ENCODE measurements around the gene PDE6A. TPM values are rescaled to one million over a fixed set of nuclear protein-coding genes. Genes with fewer than 3 reads are reported as not detected.
A peak's percentile ranks its signal among the peaks of the same experiment; 100 is the strongest.

The PDE6A gene
- 0.35 and 0.50 TPM in 2 replicates for total RNA-seq (2021)
- Bru-seq, nascent RNA = percentile 28 among the genes with signal in this experiment
- BruChase-seq, experiment 1, labeled RNA remaining after a 2-hour chase = percentile 24 among the genes with signal in this experiment
- BruChase-seq, experiment 2, labeled RNA remaining after a 6-hour chase = percentile 21 among the genes with signal in this experiment
- long read RNA-seq, partial matches to known transcripts = 2 of 4 reads
- long read RNA-seq, other reads (novel, unspliced or antisense) = 2 of 4 reads

- H3K9me2 ChIP-seq (ENCODE audit: insufficient read depth) = no peaks in the 10 kb centered on the region
- H2AFZ ChIP-seq = no peak within 1 kb of the TSS
- H4K20me1 ChIP-seq (ENCODE audit: insufficient read depth) = no peaks in the 10 kb centered on the region
- no peaks in the 10 kb centered on the region for H3K9me3 ChIP-seq (ENCODE audit: insufficient read depth, low read depth)
- H3K27ac ChIP-seq = no peak within 1 kb of the TSS
- TF ChIP-seq EZH2 (IDR thresholded peaks at IDR 0.05; ENCODE audit: low read depth) = no peak
- TF ChIP-seq, protein P1, sequence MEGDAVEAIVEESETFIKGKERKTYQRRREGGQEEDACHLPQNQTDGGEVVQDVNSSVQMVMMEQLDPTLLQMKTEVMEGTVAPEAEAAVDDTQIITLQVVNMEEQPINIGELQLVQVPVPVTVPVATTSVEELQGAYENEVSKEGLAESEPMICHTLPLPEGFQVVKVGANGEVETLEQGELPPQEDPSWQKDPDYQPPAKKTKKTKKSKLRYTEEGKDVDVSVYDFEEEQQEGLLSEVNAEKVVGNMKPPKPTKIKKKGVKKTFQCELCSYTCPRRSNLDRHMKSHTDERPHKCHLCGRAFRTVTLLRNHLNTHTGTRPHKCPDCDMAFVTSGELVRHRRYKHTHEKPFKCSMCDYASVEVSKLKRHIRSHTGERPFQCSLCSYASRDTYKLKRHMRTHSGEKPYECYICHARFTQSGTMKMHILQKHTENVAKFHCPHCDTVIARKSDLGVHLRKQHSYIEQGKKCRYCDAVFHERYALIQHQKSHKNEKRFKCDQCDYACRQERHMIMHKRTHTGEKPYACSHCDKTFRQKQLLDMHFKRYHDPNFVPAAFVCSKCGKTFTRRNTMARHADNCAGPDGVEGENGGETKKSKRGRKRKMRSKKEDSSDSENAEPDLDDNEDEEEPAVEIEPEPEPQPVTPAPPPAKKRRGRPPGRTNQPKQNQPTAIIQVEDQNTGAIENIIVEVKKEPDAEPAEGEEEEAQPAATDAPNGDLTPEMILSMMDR (conservative IDR thresholded peaks at IDR 0.05) = no peak
- H3K4me3 ChIP-seq = no peak within 1 kb of the TSS
- no peak within 1 kb of the TSS for H3K4me2 ChIP-seq
- peaks cover 28% of the 10 kb centered on the region for H3K4me1 ChIP-seq (replicated peaks; ENCODE audit: insufficient read depth)
- no peaks in the 10 kb centered on the region for H3K79me2 ChIP-seq (ENCODE audit: low read depth)
- DNase-seq = no peak
- ChIA-PET CTCF (no interaction called here), POLR2A (ENCODE audit: unreplicated experiment) (no interaction called here)
- no TSS peak for BruUV-seq (replicated peaks)
- H3F3A ChIP-seq (ENCODE audit: insufficient read depth, low read depth) = peaks cover 13% of the 10 kb centered on the region
- intact Hi-C loops (cut with micrococcal nuclease; ENCODE audit: unreplicated experiment) = no loop called here
- H3K36me3 ChIP-seq (ENCODE audit: low read depth) = no peaks in the 10 kb centered on the region
- H3K27me3 ChIP-seq (ENCODE audit: insufficient read depth, low read depth) = no peaks in the 10 kb centered on the region
Measured at GRCh38 chr5:149944666-149945065, at the start of gene PDE6A. Gene PDE6A (minus strand): TSS chr5:149944793. CDS start chr5:149944673, 120 bp downstream.

GRCh38 chr5:149993471-149993870 is 48.9 kb upstream of the PDE6A start:
- TF ChIP-seq EZH2 (IDR thresholded peaks at IDR 0.05; ENCODE audit: low read depth) = no peak
- TF ChIP-seq, protein P1 (conservative IDR thresholded peaks at IDR 0.05) = no peak
- no peaks in the 10 kb centered on the region for H3K79me2 ChIP-seq (ENCODE audit: low read depth)
- H3K4me3 ChIP-seq = no peak overlapping the region
- no peaks in the 10 kb centered on the region for H4K20me1 ChIP-seq (ENCODE audit: insufficient read depth)
- no peaks in the 10 kb centered on the region for H3K36me3 ChIP-seq (ENCODE audit: low read depth)
- no peaks in the 10 kb centered on the region for H3K27me3 ChIP-seq (ENCODE audit: insufficient read depth, low read depth)
- no peaks in the 10 kb centered on the region for H3K9me3 ChIP-seq (ENCODE audit: insufficient read depth, low read depth)
- POLR2A ChIA-PET (ENCODE audit: unreplicated experiment) = interaction anchor here (0.5 to 0.6 kb wide), 2 partner anchors 28 to 156 kb away, joined by 5 read pairs; no protein-coding TSS in a partner anchor
- no peak overlapping the region for H3K4me2 ChIP-seq
- intact Hi-C loops (cut with micrococcal nuclease; ENCODE audit: unreplicated experiment) = loop anchor here (5.0 kb wide), 1 partner anchor 359 kb away; no protein-coding TSS in a partner anchor
- H2AFZ ChIP-seq = no peak overlapping the region
- peaks cover 7% of the 10 kb centered on the region for H3K4me1 ChIP-seq (replicated peaks; ENCODE audit: insufficient read depth)
- no TSS peak for BruUV-seq (replicated peaks)
- H3K9me2 ChIP-seq (ENCODE audit: insufficient read depth) = no peaks in the 10 kb centered on the region
- no peak overlapping the region for H3K27ac ChIP-seq
- no peak for DNase-seq
- H3F3A ChIP-seq (ENCODE audit: insufficient read depth, low read depth) = peaks cover under 1% of the 10 kb centered on the region; the same call in 1 of the 2 replicates
- CTCF ChIA-PET = interaction anchor here (0.9 to 1.6 kb wide), 2 partner anchors 32 to 160 kb away, joined by 4 read pairs; no protein-coding TSS in a partner anchor

DNA sequence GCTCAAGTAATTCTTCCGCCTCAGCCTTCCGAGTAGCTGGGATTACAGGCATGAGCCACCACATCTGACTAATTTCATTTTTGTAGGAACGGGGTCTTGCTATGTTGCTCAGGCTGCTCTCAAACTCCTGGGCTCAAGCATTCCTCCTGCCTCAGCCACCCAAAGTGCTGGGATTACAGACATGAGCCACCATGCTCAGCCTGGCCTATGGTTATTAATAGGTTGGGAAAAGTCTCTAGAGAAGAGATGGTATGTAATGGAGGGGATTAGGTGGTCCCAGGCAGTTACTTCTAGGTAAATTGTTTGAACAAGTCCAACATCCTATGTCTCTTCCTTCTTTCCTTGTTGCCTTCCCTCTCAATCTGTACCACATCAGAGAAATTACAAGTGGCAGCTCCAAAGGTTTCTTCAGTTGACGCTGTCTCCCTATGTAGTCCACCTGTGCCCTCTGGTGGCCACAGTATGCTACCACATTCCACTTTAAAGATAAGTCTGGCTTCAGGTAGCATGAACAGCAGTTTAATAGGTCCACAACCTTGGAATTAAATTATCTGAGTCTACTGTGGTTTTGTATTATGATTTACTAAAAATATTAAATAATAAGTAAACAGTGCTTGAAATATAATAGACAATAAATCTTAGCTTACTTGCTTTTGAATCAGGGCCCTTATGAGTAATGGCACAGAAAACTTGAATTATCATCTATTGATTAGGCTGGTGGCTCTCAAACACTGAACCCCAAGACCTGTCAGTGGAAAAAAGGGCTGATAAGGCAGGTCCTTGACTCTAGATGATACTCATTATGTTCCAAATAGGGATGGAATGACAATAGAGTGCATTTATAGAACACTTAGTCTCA is 46.2 kb upstream of the PDE6A start:
- Histone ChIP-seq H3K4me2 (no peak overlapping the region), H3K9me3 (ENCODE audit: insufficient read depth, low read depth) (no peaks in the 10 kb centered on the region), H3K79me2 (ENCODE audit: low read depth) (no peaks in the 10 kb centered on the region), H3K27me3 (ENCODE audit: insufficient read depth, low read depth) (no peaks in the 10 kb centered on the region), H3K4me1 (replicated peaks; ENCODE audit: insufficient read depth) (peaks cover 15% of the 10 kb centered on the region), H4K20me1 (ENCODE audit: insufficient read depth) (no peaks in the 10 kb centered on the region), H2AFZ (no peak overlapping the region), H3K36me3 (ENCODE audit: low read depth) (no peaks in the 10 kb centered on the region), H3K9me2 (ENCODE audit: insufficient read depth) (no peaks in the 10 kb centered on the region), H3K27ac (no peak overlapping the region), H3F3A (ENCODE audit: insufficient read depth, low read depth) (peaks cover 8% of the 10 kb centered on the region), H3K4me3 (no peak overlapping the region)
- intact Hi-C loops (cut with micrococcal nuclease; ENCODE audit: unreplicated experiment) = loop anchor here (1.0 to 5.0 kb wide), 5 partner anchors 28 to 362 kb away; no protein-coding TSS in a partner anchor
- no TSS peak for BruUV-seq (replicated peaks)
- CTCF ChIA-PET = interaction anchor here (0.5 to 2.2 kb wide), 17 partner anchors 9 to 444 kb away, joined by 3 to 22 read pairs (median 3); partner anchors contain the start of gene TIGD6
- TF ChIP-seq, protein P1 (conservative IDR thresholded peaks at IDR 0.05) = peak; percentile 97
- TF ChIP-seq EZH2 (IDR thresholded peaks at IDR 0.05; ENCODE audit: low read depth) = no peak
- POLR2A ChIA-PET (ENCODE audit: unreplicated experiment) = no interaction called here
- peak; percentile 62 to 70 for DNase-seq
